Measurements from ENCODE around the gene SNTA1. TPM values are rescaled to one million over a fixed set of nuclear protein-coding genes. Genes with fewer than 3 reads are reported as not detected.
A peak's percentile ranks its signal among the peaks of the same experiment; 100 is the strongest.
"Not testable (repeated sequence)": the region's sequence is repeated elsewhere in the genome, so short reads cannot be mapped to it uniquely, and the experiment has no call there.

Gene SNTA1
- total and polyA plus RNA-seq, 9 of the 15 experiments (the other 6 are each of a cell fraction or from before 2014, with no cell fraction given) = 1.2 to 40.8 (median 20.3) TPM

DNA sequence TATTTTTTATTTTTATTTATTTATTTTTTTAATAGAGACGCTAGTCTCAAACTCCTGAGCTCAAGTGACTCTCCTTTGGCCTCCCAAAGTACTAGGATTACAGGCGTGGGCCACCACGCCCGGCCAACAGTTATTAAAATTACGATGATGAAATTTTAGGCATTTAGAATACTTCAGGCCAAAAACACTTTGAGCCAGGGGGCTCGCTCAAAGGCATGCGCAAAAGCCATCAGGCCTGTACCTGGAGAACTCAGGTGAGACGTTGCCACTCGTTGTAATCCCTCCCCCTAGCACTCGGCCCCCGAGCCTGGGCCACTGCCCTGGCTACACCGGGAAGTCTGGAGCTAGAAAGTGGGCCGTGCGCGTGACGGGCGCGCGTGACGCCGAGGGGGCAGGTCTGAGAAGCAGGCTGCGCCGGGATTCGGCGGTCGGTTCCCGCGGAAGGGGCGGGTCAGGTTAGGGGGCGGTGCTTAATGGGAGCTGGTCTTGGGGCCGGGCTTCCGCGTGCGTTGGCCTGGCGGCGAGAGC is 46.0 kb upstream of the SNTA1 start (continued):
- TF ChIP-seq, protein P1, sequence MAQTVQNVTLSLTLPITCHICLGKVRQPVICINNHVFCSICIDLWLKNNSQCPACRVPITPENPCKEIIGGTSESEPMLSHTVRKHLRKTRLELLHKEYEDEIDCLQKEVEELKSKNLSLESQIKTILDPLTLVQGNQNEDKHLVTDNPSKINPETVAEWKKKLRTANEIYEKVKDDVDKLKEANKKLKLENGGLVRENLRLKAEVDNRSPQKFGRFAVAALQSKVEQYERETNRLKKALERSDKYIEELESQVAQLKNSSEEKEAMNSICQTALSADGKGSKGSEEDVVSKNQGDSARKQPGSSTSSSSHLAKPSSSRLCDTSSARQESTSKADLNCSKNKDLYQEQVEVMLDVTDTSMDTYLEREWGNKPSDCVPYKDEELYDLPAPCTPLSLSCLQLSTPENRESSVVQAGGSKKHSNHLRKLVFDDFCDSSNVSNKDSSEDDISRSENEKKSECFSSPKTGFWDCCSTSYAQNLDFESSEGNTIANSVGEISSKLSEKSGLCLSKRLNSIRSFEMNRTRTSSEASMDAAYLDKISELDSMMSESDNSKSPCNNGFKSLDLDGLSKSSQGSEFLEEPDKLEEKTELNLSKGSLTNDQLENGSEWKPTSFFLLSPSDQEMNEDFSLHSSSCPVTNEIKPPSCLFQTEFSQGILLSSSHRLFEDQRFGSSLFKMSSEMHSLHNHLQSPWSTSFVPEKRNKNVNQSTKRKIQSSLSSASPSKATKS (CRISPR knock-in tag; IDR thresholded peaks at IDR 0.05) = no peak
- TF ChIP-seq ZNF143 (CRISPR knock-in tag; IDR thresholded peaks at IDR 0.05) = no peak
- no peak for TF ChIP-seq HNRNPK (IDR thresholded peaks at IDR 0.05; ENCODE audit: low read depth, low read length, poor library complexity, severe bottlenecking)
- no peak for TF ChIP-seq FOXK2 (conservative IDR thresholded peaks at IDR 0.05 in 1 of 2, IDR thresholded peaks at IDR 0.05 in 1 of 2; ENCODE audit: low read depth in 2 of 2)
- TF ChIP-seq ZSCAN32 (CRISPR knock-in tag; IDR thresholded peaks at IDR 0.05) = no peak
- peak; percentile 50; the same call in 1 of the 2 replicates for TF ChIP-seq ZNF644 (tag; IDR thresholded peaks at IDR 0.05; ENCODE audit: low read depth)

DNA sequence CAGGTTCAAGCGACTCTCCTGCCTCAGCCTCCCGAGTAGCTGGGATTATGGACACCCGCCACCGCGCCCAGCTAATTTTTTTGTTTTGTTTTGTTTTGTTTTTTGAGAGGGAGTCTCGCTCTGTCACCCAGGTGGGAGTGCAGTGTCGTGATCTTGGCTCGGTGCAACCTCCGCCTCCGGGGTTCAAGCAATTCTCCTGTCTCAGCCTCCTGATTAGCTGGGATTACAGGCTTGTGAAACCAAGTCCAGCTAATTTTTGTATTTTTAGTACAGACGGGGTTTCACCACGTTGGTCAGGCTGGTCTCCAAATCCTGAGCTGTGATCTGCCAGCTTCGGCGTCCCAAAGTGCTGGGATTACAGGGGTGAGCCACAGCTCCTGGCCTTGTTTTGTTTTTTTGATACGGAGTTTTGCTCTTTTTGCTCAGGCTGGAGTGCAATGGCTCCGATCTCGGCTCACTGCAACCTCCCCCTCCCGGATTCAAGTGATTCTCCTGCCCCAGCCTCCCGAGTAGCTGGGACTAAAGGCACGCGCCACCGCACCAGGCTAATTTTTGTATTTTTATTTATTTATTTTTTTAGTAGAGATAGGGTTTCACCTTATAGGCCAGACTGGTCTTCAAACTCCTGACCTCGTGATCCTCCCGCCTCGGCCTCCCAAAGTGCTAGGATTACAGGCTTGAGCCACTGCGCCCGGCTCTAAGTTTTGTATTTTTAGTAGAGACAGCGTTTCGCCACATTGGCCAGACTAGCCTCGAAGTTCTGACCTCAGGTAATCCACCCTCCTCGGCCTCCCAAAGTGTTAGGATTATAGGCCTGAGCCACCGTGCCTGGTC is 45.3 kb upstream of the SNTA1 start:
- DNase-seq (ENCODE audit: extremely low read depth in 1 of 4, low spot score in 3 of 4); H3K27me3 ChIP-seq (ENCODE audit: control insufficient read depth in 2 of 2, insufficient read depth in 2 of 2, low read length in 2 of 2); H3K9me3 ChIP-seq (replicated peaks; ENCODE audit: control insufficient read depth, insufficient read depth, low read depth, low read length); in situ Hi-C loops (cut with MboI); H3K9me1 ChIP-seq (ENCODE audit: control insufficient read depth, insufficient read depth, low read length); ATAC-seq; H4K20me1 ChIP-seq (replicated peaks; ENCODE audit: control insufficient read depth, insufficient read depth, low read length); BruUV-seq (replicated peaks); FAIRE-seq; H3K36me3 ChIP-seq (ENCODE audit: control insufficient read depth, insufficient read depth, low read length); CTCF ChIA-PET (ENCODE audit: low intra/inter-chr PET ratio); intact Hi-C loops (cut with micrococcal nuclease): not testable (repeated sequence)
- 0 out of 2 replicates have a peak overlapping the region, but pooled peaks have one; percentile 82 for H3K4me2 ChIP-seq (ENCODE audit: insufficient read depth, low read length)
- peak overlapping the region; percentile 94 for H3K27ac ChIP-seq (ENCODE audit: extremely low read depth, low read depth, low read length)
- POLR2A ChIA-PET = interaction anchor here (0.6 to 1.9 kb wide), 6 partner anchors 10 to 441 kb away, joined by 3 to 7 read pairs (median 4); no protein-coding TSS in a partner anchor
- peak overlapping the region; percentile 82 for H2AFZ ChIP-seq (ENCODE audit: low read depth, low read length)
- WGBS (ENCODE audit: insufficient coverage, low coverage, missing lambda C conversion rate) = 80% methylated on average over 30 of the region's 32 CpGs
- peaks cover 0 to 20% of the 10 kb centered on the region in 2 experiments; a peak in 3 of 5 replicates for H3K4me1 ChIP-seq (replicated peaks in 1 of 2; ENCODE audit: control insufficient read depth in 2 of 2, insufficient read depth in 2 of 2, low read length in 2 of 2)
- peak overlapping the region; percentile 87 to 98 for H3K9ac ChIP-seq (ENCODE audit: insufficient read depth in 1 of 2, low read depth in 2 of 2, low read length in 2 of 2)
- peaks cover 22% of the 10 kb centered on the region for H3K79me2 ChIP-seq (ENCODE audit: control insufficient read depth, insufficient read depth, low read length)
- H3K4me3 ChIP-seq = peak overlapping the region; percentile 41
